ENCODE results near the gene HPSE2. TPM values are rescaled to one million over a fixed set of nuclear protein-coding genes. Genes with fewer than 3 reads are reported as not detected.

Gene HPSE2
- total RNA-seq, 2 donors from 2014 or later: 2.4 to 4.7 TPM

GRCh38 chr10:98980353-98980752 is 255.3 kb downstream of the HPSE2 start:
- 73% methylated on average over 5 of the region's 5 CpGs for WGBS
- Histone ChIP-seq H3K4me3 (no peak overlapping the region), H3K36me3 (no peaks in the 10 kb centered on the region), H3K9me3 (no peaks in the 10 kb centered on the region), H3K27ac (no peak overlapping the region), H3K27me3 (replicated peaks; ENCODE audit: insufficient read depth) (no peaks in the 10 kb centered on the region), H3K4me1 (replicated peaks) (no peaks in the 10 kb centered on the region)
- TF ChIP-seq POLR2AphosphoS5 (IDR thresholded peaks at IDR 0.05) (no peak), CTCF (IDR thresholded peaks at IDR 0.05) (no peak), POLR2A (IDR thresholded peaks at IDR 0.05) (no peak)
- DNase-seq (ENCODE audit: low spot score): no peak
- intact Hi-C loops (cut with DNase I): no loop called here

- WGBS: 54% methylated on average over 2 of the region's 2 CpGs
- Histone ChIP-seq H3K27me3 (replicated peaks; ENCODE audit: insufficient read depth) (no peaks in the 10 kb centered on the region), H3K4me3 (no peak overlapping the region), H3K27ac (no peak overlapping the region), H3K4me1 (replicated peaks) (no peaks in the 10 kb centered on the region), H3K9me3 (no peaks in the 10 kb centered on the region), H3K36me3 (no peaks in the 10 kb centered on the region)
- TF ChIP-seq CTCF (IDR thresholded peaks at IDR 0.05): no peak
- TF ChIP-seq POLR2A (IDR thresholded peaks at IDR 0.05): no peak
- no peak for TF ChIP-seq POLR2AphosphoS5 (IDR thresholded peaks at IDR 0.05)
- intact Hi-C loops (cut with DNase I): no loop called here
- no peak for DNase-seq (ENCODE audit: low spot score)
Measured at GRCh38 chr10:98971464-98971863, 264.2 kb downstream of the HPSE2 start.

GRCh38 chr10:98967601-98968000 is 268.1 kb downstream of the HPSE2 start:
- H3K9me3 ChIP-seq: no peaks in the 10 kb centered on the region
- no peaks in the 10 kb centered on the region for H3K27me3 ChIP-seq (replicated peaks; ENCODE audit: insufficient read depth)
- no peak for DNase-seq (ENCODE audit: low spot score)
- intact Hi-C loops (cut with DNase I): no loop called here
- TF ChIP-seq CTCF (IDR thresholded peaks at IDR 0.05) (no peak), POLR2AphosphoS5 (IDR thresholded peaks at IDR 0.05) (no peak), POLR2A (IDR thresholded peaks at IDR 0.05) (no peak)
- H3K27ac ChIP-seq: no peak overlapping the region
- no peaks in the 10 kb centered on the region for H3K36me3 ChIP-seq
- no peaks in the 10 kb centered on the region for H3K4me1 ChIP-seq (replicated peaks)
- H3K4me3 ChIP-seq: no peak overlapping the region

GRCh38 chr10:98963608-98964007 is 272.0 kb downstream of the HPSE2 start:
- intact Hi-C loops (cut with DNase I): no loop called here
- no peak for TF ChIP-seq POLR2AphosphoS5 (IDR thresholded peaks at IDR 0.05)
- TF ChIP-seq POLR2A (IDR thresholded peaks at IDR 0.05): no peak
- TF ChIP-seq CTCF (IDR thresholded peaks at IDR 0.05): no peak
- DNase-seq (ENCODE audit: low spot score): no peak
- Histone ChIP-seq H3K27ac (no peak overlapping the region), H3K9me3 (no peaks in the 10 kb centered on the region), H3K36me3 (no peaks in the 10 kb centered on the region), H3K4me1 (replicated peaks) (no peaks in the 10 kb centered on the region), H3K27me3 (replicated peaks; ENCODE audit: insufficient read depth) (no peaks in the 10 kb centered on the region), H3K4me3 (no peak overlapping the region)
- WGBS: 62% methylated on average over 2 of the region's 2 CpGs

GRCh38 chr10:98959379-98959778 is 276.3 kb downstream of the HPSE2 start:
- Histone ChIP-seq H3K27ac (no peak overlapping the region), H3K4me3 (no peak overlapping the region), H3K36me3 (no peaks in the 10 kb centered on the region), H3K27me3 (replicated peaks; ENCODE audit: insufficient read depth) (no peaks in the 10 kb centered on the region), H3K4me1 (replicated peaks) (no peaks in the 10 kb centered on the region), H3K9me3 (no peaks in the 10 kb centered on the region)
- TF ChIP-seq POLR2AphosphoS5 (IDR thresholded peaks at IDR 0.05) (no peak), CTCF (IDR thresholded peaks at IDR 0.05) (no peak), POLR2A (IDR thresholded peaks at IDR 0.05) (no peak)
- DNase-seq (ENCODE audit: low spot score): no peak
- intact Hi-C loops (cut with DNase I): loop anchor here (10.0 kb wide), 1 partner anchor 275 kb away; the partner anchor contains the start of gene HPSE2
- WGBS: 16% methylated on average over 2 of the region's 2 CpGs
